ENCODE results near the gene HOXA9.

GRCh38 chr7:27112955-27113949 is 52.1 kb downstream of the HOXA9 start:
- TF ChIP-seq CTCF (IDR thresholded peaks at IDR 0.05 in 2 of 3, conservative IDR thresholded peaks at IDR 0.05 in 1 of 3; ENCODE audit: borderline replicate concordance in 1 of 3, insufficient read depth in 1 of 3, low read depth in 2 of 3, low read length in 2 of 3), result no peak
- no peak for TF ChIP-seq SRF (IDR thresholded peaks at IDR 0.05; ENCODE audit: low read depth)
- no peak for TF ChIP-seq YY1 (IDR thresholded peaks at IDR 0.05; ENCODE audit: extremely low read depth, insufficient replicate concordance, low read depth, low read length)
